NOMO-1 treated with dmso at 0.1 percent for 144 hours (cell line): Measurements from ENCODE around the gene HPCAL1.

Experiments used
- DNase-seq: peaks from one replicate; lab custom pipeline; 2025; ENCODE audit not compliant: unreplicated experiment; lab: John Stamatoyannopoulos, UW

The HPCAL1 gene

DNA sequence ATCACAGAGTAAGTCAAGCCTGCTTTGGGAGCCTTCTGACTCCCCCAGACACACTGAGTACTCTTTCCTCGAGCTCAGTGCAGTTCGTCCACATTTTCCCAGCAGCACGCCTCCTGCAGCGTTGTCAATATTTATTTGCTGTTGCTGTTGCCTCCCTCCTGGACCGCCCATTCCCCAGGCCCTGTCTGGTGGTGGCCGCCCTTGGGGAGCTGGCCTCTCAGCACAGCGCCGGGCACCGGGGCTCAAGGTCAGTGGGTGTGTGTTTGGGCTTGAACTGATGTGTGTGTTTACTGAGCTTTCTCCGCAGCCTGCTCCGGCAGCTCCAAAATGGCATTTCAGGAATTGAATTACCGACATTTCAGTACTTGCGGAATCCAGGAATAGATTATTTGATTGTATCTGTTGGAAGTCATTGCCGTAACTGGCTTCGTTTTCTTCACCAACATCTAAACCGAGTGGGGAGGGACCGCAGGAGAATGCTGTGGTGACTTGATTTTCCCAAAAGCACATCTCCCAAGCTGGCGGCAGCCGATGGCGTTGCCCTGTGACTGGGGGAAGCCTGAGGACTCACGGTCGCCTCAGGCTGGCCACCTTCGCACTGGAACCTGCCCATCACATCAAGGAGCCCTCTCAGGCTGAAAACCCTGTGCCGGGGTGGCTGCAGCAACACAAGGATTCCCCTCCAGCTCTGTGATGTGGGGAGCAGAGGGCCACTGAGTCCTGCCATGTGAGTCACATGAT, 66.0 kb downstream of the HPCAL1 start:
- DNase-seq = no peak

DNA sequence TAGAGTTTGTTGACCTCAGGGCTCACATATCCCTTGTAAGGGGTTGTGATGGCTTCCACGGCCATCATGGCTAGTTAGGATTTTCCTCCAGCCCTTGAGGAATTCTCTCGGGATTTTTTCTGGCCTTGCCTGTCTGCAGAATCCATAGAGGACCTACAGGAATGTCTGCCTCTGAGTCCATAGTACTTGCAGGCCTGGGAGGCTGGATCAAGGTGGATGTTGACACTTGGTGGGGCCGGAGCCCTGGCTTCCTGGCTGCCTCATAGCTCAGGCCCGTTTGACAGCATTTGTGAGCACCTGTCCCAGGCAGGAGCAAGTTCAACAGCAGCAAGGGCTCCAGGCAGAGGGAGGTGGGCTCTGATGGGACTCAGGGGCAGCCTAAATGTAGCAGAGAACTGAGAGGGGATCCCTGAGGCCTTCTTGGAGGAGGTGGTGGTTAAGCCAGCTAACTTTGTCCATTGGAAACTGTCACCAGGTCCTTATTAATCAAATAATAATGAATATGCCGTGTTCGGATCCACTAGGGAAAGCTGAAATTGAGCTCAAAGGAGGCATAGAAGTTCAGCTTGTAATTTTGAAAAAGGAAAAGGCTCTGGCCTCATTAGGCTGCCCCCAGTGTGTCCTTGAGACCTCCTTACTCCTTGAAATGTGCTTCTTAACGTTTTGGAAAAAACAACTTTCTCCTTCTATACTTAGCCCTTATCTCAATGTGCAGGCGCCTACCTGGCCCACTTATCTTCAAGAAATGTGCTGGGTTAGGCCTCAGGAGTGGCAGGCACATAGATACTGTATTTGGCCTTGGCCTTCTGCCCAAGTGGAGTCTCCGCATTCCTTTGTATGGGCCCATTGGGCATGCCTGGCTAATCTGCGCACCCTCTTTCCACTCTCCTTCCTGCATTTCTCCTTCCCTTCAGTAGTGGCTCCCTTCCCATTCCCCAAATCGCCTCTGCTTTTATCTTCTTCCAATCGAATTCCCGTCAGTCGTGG, 66.9 kb downstream of the HPCAL1 start:
- DNase-seq = no peak

DNA sequence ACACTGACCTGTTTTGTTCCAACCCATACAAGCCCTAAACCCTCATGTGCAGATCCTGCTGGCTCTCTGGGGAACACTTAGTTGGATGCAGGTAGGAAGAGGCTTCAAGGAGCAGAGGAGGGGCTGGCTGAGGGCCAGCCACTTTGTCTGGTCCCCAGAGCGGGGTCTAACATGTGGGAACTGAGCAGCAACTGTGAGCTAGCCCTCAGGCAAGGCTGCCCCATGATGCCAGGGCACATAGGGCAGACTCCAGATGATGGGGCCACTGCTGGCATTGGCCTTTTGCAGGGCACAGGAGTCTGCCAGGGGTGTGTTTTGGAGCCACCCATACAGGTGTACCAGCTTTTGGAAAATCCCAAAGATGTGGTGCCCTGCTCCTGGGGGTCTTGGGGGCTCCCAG, 67.7 kb downstream of the HPCAL1 start:
- no peak for DNase-seq

DNA sequence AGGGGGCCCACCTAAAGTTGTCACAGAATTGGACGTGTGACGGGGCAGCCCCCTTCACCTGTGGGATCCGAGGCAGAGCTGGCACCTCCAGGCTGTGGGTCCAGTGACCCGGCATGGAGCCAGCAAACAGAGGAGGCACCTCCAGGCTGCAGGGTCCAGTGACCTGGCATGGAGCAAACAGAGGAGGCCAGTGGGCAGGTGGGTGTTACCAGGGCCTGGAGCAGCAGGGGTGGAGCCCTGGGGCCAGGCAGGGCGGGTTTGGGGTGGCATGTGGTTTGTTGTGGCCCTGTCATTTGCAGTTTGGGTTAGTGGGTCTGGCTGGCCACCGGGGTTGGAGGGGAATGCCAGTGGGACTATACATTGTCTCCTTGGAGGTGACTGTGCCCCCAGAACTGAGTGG, 68.2 kb downstream of the HPCAL1 start:
- DNase-seq = no peak

DNA sequence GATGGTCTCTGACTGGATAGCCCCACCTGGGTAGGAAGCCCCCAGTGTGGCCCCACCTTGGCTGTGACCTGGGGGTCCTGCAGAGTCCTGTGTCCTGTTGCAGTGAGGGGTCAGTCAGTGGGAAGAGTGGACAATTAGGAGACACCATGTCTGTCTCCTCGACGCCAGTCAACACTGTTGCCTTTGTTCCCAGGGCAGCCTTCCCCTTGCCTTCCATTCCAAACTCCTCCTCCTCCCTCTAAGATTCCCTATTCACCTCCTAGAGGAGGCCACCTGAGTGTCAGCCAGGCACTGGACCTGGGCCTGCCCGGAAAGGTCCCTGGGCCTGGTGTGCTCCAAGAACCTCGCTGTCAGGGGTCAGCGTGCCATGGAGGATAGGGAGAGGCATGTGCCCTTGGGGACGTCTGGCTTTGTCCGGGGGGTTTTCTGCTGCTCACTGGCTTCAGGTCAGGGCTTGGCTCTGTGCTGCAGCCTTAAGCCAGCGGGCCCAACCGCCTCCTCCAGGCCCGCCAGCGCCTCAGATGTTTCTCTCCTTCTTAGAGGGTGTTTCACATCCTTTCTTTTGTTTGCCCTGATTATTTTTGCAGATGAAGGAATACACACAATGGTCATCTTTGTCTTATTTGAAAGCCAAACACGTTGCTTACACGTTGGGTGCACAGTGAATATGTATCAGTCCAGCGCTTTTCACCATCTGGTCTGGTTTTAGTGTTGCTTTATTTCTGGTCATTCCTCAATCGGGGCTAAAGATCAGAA, 68.9 kb downstream of the HPCAL1 start:
- no peak for DNase-seq

DNA sequence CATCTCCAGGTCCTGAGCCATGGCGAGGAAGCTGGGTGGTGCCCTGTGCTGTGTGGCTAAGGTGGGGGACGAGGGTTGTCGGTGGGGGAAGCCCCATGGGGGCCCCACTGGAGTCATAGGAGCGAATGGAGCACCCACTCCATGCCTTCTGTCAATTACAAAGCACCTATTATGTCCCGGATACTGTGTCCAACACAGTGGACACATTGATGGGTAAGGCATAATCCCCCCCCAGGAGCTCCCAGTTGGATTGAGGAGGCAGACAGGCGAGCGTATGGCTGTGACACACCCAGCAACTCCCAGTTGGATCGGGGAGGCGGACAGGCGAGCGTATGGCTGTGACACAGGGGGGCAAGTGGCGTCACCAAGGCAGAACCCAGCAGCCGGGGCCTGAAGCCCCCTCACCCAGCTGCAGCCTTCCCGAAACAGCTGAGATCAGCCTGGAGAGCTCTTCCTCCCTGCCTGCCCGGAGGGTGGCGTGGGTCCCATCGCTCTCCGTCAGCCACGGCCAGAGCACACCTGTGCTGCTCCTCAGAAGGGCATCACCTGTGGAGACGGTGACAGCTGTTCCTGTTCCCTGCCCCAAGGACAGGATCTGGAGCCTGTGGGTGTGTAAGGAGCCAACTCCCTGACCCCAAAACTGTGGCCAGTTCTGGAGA, 69.6 kb downstream of the HPCAL1 start:
- DNase-seq = no peak

DNA sequence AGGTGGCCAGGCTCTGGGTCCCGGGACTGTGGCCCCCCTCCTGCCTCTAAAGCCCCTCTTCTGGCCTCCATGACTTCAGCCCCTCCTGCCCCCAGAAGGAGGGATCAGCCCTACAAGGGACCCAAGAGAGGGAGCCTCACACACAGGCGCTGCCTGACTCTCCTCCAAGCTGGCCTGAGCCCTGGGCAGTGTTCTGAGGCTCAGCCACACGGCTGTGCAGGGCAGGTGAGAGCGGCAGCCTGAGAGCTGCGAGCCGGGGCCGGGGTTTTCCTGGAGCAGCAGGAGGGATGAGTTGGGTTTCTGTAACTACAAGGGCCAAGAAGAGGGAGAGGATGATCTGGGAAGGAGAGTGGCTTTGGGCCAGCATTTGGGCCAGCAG, 70.1 kb downstream of the HPCAL1 start:
- DNase-seq = no peak

DNA sequence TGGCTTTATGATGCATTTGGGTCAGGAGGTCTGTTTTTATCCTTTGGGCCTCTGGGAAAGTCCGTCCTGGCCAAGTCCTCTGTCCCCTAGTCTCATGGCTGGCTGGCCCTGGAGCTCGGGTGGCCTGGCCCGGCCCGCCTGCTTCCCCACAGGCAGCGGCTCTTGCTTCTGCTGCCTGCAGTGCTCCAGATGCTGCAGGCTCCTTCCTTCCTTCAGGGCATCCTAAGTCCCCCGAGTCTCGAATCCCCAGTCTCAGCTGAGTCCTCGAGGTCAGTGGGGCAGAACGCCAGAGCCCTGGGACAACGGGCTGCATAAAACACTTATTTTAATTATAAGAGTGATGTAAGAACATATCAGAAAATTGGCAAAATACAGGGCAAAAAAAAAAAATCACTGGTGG, 71.2 kb downstream of the HPCAL1 start:
- DNase-seq = no peak

DNA sequence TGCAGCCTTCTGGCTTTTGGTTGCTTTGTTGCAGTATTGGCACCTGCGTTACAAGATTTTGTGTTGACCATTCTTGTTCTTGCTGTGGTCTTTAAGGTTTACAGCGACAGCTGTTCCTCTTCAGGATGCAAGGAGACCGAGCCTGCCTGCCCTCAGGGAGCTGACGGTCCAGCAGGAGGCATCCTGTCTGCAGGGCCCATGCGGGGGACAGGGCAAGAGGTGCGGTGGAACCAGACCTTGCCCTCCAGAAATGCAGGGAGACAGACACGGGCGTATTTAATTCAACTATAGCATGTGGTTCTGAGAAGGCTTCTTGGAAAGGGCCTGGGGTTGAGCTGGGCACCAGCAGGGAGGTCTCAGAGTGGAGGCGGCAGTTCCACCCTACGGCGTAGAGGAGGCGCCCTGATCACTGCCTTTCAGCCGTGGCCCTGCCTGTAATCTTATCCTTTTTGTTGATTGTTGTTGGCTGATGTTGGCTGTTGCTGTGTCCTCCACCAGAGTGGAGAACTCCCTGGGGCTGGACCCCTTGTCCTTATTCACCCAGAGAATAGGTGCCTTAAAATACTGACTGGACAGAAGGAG, 71.7 kb downstream of the HPCAL1 start:
- no peak for DNase-seq

DNA sequence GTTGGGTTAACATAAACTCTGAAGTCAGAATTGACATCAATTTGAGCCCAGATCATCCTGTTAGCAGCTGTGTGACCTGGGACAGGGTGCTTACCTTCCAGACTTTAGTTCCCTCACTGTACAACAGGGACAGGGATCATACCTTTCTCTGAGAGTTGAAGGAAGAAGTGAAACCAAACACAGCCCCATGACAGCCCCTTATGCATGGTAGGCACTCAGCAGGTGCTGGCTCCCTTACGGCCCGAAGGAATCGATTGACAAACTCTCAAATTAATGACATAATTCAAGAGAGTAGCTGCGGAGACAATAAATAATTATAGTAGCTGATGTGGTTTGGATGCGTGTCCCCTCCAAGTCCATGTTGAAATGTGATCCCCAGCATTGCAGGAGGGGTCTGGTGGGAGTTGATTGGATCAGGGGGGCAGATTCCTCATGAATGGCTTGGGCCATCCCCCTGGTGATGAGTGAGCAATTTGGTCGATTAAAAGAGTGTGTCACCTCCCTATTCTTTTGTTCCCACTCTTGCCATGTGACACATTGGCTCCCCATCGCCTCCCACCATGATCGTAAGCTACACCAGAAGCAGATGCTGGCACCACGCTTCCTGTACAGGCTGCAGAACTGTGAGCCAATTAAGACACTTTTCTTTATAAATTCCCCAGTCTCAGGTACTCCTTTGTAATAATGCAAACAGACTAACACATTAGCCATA, 73.0 kb downstream of the HPCAL1 start:
- no peak for DNase-seq

DNA sequence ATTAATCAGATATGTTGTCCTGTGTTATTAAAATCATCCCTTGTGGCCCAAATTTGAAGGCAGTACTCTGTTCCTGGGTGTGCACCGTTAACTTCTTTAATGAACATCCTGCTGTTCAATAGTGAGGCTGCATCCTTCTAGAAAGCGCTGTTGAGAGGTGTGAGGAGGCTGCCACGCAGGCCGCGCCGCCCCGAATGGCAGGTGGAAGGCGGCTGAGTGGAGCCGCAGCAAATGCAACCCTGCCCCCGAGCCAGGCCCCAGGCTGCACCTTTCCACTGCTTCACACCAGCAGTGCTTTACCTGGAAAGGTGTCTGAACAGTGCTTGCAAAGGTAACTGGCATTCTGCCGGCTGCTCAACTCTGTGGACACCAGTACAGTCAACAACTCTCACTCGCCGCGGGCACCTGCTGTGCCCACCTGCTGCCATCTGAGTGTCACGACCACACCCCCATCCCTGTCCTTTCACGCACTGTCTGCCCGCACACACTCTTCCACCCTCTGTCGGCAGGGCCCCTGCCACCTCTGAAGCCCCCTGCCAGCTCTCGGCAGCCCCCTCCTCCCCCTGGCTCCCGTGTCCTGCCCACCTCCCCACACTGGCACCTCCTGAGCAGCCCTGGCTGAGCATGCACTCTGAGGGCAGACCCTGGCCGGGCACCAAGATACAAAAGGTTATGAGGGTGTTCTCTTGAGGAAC, 74.5 kb downstream of the HPCAL1 start:
- DNase-seq = no peak

DNA sequence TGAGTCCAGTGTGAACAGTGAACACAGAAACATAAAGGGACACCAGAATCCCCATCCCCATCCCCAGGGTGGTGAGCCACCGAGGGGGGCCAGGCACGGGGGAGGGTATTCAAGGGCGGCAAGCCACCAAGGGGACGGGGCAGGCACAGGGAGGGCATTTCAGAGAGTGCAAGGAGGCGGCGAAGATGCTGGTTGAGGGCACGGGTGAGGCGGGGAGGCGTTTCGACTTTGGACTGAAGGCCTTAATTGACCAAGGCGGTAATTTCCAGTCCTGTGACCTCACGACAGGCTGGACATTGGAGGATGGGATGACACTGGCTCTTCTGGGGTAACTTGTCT, 75.0 kb downstream of the HPCAL1 start:
- DNase-seq = no peak

DNA sequence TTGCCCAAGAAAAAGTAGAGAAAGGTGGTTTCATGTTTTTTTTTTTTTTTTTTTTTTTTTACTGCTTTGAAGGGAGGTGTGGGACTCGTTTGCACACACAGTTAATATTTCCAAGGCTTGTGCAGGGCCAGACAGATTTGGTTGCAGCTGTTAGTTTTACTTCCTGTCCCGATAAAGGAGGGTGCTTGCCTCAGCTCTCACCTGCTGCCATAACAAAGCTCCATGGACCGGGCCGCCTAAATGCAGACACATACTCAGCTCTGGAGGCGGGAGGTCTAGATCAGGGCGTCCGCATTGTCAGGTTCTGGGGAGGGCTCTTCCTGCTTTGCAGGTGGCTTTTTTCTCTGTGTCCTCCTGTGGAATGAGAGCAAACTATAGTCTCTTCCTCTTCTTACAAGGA, 75.5 kb downstream of the HPCAL1 start:
- DNase-seq = no peak

DNA sequence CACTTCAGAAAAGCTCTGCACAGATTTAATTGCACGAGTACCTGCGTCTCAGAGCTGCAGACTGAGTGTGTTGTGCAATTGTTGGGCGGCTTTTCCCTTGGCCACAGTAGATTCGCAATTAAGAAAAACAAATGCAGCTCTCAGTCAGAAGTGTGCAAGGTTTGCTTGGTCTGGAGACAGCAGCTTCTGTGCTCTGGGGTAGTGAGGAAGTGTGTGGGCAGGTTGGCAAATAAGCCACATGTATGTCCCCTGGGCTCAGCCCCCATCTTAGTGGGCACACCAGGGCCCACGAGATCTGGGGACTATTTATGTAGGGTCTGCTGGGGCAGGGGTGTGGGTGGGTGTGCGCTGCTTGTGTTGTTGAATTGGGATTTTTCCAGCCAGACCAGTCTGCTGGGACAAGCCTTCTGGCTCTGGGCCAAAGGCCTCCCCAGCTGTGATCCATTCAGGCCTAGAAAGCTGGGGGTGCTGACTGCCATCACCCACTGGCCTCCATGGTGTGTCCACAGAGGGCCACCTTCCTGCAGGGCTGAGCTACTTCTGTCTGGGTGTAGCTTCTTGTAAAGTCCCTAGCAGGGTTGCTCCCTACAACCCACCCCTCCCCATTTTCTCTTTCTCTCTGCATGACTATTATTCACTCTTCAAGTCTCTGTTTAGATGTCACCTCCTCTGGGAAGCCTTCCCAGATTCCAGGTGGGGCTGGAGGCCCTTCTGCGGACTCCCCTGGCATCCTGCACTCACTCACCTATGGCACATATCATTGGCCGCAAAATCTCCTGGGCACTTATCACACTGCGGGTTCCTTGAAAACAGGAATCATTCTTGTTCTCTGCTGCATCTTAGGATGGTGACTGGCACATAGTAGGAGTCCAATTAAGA, 77.6 kb downstream of the HPCAL1 start:
- DNase-seq = peak; percentile 85

DNA sequence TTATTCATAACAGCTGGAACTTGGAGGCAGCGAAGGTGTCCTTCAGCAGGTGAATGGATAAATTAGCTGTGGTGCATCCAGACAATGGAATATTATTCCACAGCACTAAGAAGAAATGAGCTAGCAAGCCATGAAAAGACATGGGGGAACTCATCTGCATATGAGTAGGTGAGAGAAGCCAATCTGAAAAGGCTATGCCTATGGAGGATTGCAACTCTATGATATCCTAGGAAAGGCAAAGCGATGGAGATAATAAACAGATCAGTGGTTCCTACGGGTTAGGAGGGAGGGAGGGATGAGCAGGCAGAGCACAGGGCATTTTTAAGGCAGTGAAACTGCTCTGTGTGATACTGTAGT, 79.3 kb downstream of the HPCAL1 start:
- DNase-seq = no peak

DNA sequence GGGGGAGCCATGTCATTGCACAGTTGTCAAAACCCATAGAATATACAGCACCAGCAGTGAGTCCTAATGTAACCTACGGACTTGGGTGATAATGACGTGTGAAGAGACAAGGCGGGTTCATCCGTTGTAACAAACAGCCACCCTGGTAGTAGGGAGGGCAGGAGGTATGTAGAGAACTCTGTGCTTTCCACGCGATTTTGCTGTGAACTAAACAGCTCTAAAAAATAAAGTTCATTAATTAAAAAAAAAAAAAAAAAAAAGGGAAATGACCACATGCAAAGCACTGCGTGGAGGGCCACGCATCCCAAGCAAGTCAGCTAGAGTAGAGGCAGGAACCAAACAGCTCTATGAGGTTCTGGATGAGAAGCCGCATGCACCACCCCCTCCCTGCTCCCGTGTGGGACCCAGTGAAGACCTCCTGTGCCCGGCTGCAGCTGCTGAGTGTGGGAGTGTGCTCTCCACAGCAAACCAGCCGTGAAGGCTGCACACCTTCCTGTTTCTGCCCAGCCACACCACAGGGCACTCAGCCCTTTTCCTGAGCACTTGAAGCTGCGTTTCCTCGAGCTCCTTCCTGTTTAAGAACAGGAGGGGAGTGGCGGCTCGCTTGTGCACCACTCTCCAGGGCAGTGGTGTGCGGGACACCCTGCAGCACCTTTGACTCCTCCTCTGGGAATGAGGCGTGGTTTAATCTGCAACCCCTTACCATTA, 79.8 kb downstream of the HPCAL1 start:
- peak; percentile 76 for DNase-seq

DNA sequence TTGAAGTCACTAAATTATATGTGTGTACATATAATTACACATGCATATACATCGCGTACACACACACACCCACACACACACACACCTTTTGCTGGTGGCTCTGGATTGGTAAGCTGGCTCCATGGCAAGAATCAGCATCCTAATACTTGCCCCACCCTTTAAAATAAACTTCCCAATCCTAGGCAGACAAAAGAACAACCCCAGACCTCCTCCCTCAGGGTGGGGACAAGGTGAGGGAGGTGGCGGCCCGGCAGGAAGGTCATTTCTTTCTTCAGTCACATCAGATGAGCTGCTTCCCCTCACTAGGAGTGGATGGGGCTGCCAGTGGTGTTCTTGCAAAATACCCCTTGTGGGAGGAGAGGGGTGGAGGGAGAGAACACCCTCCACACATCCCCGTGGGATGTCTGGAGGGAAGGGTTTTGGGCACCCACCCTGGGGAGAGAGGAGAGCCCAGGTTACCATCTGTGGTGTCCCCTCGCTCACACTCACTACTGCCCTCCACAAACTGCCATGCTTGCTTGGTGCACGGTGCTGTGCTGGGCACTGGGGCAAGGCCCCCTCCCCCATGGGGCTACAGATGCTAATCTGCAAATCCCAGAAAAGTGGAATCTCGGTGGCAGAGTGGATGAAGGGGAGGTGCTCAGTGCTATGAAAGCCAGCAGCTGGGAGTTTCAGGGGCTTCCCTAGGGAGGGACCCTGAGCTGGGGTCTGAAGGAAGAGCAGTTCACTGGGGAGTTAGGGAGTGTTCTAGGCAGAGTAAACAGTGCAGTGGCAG, 81.4 kb downstream of the HPCAL1 start:
- DNase-seq = no peak
